Fibroblast of villous mesenchyme (primary cell): ENCODE measurements around the gene RPEL1. TPM values are rescaled to one million over a fixed set of nuclear protein-coding genes. Genes with fewer than 3 reads are reported as not detected.

Experiments
- DNase-seq: peaks from one replicate; pipeline ENCODE4 v3.0.0-alpha.2; 2010; ENCODE audit warnings: low read depth
- H3K4me3 ChIP-seq: 2 replicates; pipeline ENCODE4 v1.5.1; 2011; ENCODE audit warnings: low read depth, mild to moderate bottlenecking, low read length
- total RNA-seq: library from RNA; depleted of rRNA; stranded (reverse); fragments of >200 nt; gene quantifications from 2 replicates; pipeline ENCODE4 v1.2.3, GENCODE V29; 2012
- TF ChIP-seq, protein P1 (sequence below): IDR thresholded peaks from 2 replicates; pipeline ENCODE4 v1.5.1; 2012; ENCODE audit warnings: low read depth, mild to moderate bottlenecking, low read length; ENCODE audit not compliant: insufficient read depth

The RPEL1 gene
- total RNA-seq, 1 donor: 0.43 TPM

DNA sequence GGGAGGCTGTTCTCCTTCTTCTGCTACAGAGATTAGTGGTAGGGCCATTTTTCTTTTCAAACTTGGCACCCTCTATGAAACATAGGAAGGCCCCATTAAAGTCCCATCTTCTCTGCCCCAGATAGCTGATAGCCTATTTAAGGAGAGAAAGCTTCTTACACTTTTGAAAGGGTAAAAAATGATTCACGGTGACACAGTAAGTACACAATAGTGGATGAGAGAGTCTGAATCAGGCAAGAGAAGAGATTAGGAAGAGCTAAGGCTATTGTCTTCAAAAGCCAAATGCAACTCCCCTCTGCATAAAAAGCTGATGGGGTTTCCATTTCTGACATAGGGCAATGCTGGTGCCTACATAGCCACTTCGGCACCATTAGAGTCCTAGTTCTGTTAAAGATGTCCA, 34.8 kb downstream of the RPEL1 start:
- DNase-seq: no peak
- no peak overlapping the region for H3K4me3 ChIP-seq
- TF ChIP-seq, protein P1, sequence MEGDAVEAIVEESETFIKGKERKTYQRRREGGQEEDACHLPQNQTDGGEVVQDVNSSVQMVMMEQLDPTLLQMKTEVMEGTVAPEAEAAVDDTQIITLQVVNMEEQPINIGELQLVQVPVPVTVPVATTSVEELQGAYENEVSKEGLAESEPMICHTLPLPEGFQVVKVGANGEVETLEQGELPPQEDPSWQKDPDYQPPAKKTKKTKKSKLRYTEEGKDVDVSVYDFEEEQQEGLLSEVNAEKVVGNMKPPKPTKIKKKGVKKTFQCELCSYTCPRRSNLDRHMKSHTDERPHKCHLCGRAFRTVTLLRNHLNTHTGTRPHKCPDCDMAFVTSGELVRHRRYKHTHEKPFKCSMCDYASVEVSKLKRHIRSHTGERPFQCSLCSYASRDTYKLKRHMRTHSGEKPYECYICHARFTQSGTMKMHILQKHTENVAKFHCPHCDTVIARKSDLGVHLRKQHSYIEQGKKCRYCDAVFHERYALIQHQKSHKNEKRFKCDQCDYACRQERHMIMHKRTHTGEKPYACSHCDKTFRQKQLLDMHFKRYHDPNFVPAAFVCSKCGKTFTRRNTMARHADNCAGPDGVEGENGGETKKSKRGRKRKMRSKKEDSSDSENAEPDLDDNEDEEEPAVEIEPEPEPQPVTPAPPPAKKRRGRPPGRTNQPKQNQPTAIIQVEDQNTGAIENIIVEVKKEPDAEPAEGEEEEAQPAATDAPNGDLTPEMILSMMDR: no peak

DNA sequence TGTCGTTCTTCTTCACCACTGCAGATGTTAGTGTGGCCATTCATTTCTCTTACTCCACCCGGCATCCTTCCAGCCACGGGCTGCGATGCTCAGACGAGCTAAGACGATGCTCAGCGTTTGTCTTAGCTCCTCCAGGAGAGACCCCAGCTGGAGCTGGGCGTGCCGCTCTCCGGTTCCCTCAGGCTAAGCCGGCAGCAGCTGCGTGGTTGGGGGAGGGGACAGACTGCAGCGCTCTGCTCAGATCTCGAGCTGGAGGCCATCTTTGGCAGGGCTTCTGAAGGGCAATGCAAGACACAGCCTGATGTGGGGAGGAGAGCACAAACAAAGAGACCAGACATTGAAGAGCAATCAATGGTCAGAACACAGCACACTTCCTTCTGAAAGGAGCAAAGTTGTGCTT, 36.1 kb downstream of the RPEL1 start:
- peak; percentile 61 for DNase-seq
- TF ChIP-seq, protein P1: no peak
- H3K4me3 ChIP-seq: no peak overlapping the region

DNA sequence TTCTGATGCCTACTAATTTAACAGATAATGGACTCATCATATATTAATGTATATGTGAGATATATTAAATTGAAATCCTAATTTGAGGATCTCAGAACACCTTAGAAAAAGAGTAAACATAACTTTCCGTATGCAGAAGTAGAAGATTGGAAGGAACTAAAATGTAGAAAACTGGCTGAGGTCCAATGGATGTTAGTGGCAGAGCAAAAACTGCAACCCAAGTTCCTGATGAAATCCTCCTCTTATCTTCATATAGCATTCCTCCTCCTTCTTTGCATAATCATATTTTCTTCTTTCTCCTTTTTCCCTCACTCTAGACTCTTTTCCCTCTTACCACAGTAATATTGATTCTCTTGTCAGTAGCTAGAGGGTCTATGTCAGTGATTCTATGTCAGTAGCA, 37.3 kb downstream of the RPEL1 start:
- H3K4me3 ChIP-seq: no peak overlapping the region
- TF ChIP-seq, protein P1: no peak
- no peak for DNase-seq

DNA sequence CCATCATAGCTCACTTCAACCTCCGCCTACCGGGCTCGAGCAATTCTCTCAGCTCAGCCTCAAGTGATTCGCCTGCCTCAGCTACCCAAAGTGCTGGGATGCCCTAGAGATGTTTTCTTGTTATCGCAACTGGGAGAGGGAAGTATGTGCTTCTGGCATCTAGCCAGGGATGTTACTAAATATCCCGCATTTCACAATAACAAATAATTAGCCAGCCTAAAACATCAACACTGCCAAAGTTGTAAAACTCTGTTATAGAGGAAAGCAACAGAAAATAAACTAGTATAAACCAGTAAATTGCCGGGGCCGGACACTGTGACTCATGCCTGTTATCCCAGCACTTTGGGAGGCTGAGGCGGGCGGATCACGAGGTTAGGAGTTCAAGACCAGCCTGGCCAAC, 38.5 kb downstream of the RPEL1 start:
- DNase-seq: peak; percentile 96
- no peak overlapping the region for H3K4me3 ChIP-seq
- TF ChIP-seq, protein P1: no peak

DNA sequence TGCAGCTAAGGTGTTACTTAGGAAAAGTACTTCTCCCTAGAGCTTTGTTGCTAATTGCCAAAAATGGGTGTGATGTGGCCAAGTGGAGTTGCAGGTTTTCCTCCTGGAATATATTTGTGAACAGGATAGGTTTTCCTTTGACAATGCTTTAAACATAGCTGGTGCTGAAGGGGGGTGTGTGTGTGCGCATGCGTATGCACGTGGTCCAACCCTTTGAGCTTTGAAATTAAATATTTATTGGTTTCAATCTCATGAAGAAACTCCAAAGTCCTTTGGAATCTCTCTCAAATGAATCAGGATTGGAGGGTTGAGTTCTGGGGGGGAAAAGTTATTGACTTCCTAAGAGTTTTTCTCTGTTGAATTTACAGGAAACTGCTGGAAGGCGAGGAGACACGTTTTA, 42.3 kb downstream of the RPEL1 start:
- TF ChIP-seq, protein P1: no peak
- no peak overlapping the region for H3K4me3 ChIP-seq
- DNase-seq: no peak

DNA sequence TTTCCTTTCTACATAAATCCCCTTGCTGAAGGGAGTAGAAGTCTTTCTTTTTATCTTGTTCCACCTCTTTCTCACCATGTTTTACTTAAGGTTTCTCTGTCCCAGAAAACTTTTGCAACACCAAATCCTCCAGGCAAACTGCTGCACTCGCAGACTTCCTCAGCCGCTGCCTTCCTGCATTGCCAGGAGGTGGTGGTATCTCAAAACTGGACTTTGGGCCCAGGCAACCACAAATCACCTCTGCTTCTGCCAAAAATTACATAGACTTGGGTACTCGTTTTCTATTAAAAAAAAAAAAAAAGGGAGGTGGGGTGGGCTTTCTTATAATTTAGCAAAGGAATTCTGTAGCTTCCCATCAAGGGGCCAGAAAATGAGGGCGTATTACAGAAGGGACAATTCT, 45.9 kb downstream of the RPEL1 start:
- TF ChIP-seq, protein P1: no peak
- DNase-seq: no peak
- H3K4me3 ChIP-seq: no peak overlapping the region

DNA sequence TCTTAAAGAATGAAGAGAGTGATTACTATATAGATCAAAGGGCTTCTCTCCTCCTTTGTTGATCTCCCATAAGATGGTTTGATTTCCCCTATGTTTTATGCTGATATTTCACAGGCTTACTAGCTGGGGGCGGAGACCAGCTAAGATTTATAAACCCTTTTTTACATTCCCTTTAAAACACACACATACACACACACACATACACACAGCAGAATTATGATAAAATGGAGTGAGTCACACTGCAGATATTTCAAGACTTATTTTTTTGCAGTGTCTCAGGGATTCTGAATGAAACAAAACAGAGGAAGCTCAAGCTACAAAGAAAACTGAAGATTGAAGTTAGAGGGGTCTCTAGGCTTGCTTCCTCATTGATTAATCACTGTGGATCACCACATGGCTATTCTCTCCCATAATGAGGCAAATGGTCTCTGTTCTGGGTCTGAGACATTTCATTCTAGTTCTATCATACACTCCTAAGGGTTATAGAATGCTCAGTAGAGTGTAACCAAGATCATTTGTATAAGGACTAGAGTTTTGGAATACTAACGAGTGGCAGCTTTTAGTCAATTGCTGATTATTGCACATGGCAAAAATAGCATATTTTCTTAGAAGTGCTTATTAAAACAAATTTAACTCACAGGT, 49.8 kb downstream of the RPEL1 start:
- peak; percentile 74 for DNase-seq
- TF ChIP-seq, protein P1: no peak
- H3K4me3 ChIP-seq: no peak overlapping the region
